Subcutaneous abdominal adipose tissue (tissue), 5 donors: Measurements from ENCODE around the gene ALK.

Source experiments
- H3K27ac ChIP-seq: one replicate; pipeline ENCODE4 v1.7.0; 2013; ENCODE audit warnings: low read depth, mild to moderate bottlenecking, inconsistent platforms, low read length, moderate library complexity
- H3K27me3 ChIP-seq, 5 donors: one replicate each; pipeline ENCODE4 v1.7.0; 2013; ENCODE audit warnings: low read length in 5 of 5, inconsistent platforms in 1 of 5; ENCODE audit not compliant: control insufficient read depth in 5 of 5, insufficient read depth in 4 of 5
- H3K36me3 ChIP-seq, 5 donors: one replicate each; pipeline ENCODE4 v1.7.0; 2013; ENCODE audit warnings: low read length in 5 of 5; ENCODE audit not compliant: control insufficient read depth in 5 of 5, insufficient read depth in 5 of 5
- H3K4me1 ChIP-seq, 5 donors: one replicate each; pipeline ENCODE4 v1.7.0; 2013; ENCODE audit warnings: low read length in 5 of 5, mild to moderate bottlenecking in 3 of 5, moderate library complexity in 1 of 5; ENCODE audit not compliant: control insufficient read depth in 5 of 5, insufficient read depth in 5 of 5
- H3K4me3 ChIP-seq, 5 donors: one replicate each; pipeline ENCODE4 v1.7.0; 2013; ENCODE audit warnings: low read length in 5 of 5, low read depth in 1 of 5
- H3K9ac ChIP-seq, 5 donors: one replicate each; pipeline ENCODE4 v1.7.0; 2013; ENCODE audit warnings: low read length in 5 of 5, mild to moderate bottlenecking in 4 of 5, moderate library complexity in 3 of 5
- H3K9me3 ChIP-seq, 5 donors: one replicate each; pipeline ENCODE4 v1.7.0; 2013; ENCODE audit warnings: low read length in 5 of 5; ENCODE audit not compliant: control insufficient read depth in 5 of 5
- donor health status: healthy.
- donor health status: healthy.
- donor health status: healthy.
- donor health status: healthy.
- donor health status: healthy.

Gene ALK

DNA sequence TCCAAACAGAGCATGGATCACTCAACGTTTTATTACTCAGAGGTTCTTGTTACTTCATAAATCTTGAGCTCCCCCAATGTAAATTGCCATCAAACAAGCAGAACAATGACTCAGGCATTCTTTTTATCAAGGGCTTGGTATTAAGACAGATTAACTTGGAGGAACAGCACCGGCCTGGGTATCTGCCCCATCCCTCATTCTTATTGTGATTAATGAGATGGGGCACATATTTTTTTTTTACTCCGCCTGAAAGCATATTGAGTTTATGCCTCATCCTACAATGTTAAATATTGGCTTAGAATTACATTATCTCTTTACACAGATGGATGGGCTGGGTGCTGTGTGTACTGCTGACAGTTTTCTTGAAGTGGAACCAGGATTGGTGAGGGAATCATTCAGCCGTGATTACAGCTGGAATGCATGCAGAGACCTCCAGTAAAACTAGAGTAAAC is 418.9 kb downstream of the ALK start:
- no peak overlapping the region for H3K27ac ChIP-seq
- peaks cover 0 to 5% (median 0%) of the 10 kb centered on the region in 5 donors for H3K4me1 ChIP-seq
- peaks cover 0 to 3% (median 0%) of the 10 kb centered on the region in 5 donors for H3K9me3 ChIP-seq
- H3K4me3 ChIP-seq = no peak overlapping the region
- no peaks in the 10 kb centered on the region for H3K36me3 ChIP-seq
- H3K27me3 ChIP-seq = no peaks in the 10 kb centered on the region
- H3K9ac ChIP-seq = no peak overlapping the region

DNA sequence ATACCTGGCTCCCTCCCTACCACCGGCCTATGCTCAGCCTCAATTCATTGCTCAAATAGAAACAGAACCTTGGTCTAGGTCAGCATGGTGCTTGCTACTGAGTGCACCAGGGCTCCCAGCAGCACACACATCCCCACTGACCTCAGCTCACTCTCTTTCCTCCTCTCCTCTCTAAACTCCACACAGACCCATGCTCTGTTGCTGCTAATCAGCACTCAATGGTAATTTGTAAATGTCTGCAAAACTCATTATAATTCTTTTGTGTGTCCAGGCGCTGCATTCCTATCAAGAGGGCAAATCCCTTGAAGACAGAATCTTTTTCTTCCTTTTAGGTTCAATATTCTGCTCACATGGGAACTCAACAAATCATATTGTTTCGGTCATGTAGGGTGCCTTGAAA is 424.0 kb downstream of the ALK start:
- H3K9me3 ChIP-seq = no peaks in the 10 kb centered on the region
- H3K27me3 ChIP-seq = no peaks in the 10 kb centered on the region
- peaks cover 0 to 5% (median 0%) of the 10 kb centered on the region in 5 donors for H3K4me1 ChIP-seq
- no peak overlapping the region for H3K9ac ChIP-seq
- H3K27ac ChIP-seq = no peak overlapping the region
- no peaks in the 10 kb centered on the region for H3K36me3 ChIP-seq
- H3K4me3 ChIP-seq = no peak overlapping the region

- H3K9ac ChIP-seq = no peak overlapping the region
Measured at GRCh38 chr2:29496198-29496597, 425.2 kb downstream of the ALK start.

GRCh38 chr2:29495536-29496060 is 425.8 kb downstream of the ALK start:
- no peaks in the 10 kb centered on the region for H3K4me1 ChIP-seq
- H3K4me3 ChIP-seq = no peak overlapping the region
- H3K9me3 ChIP-seq = no peaks in the 10 kb centered on the region
- H3K27me3 ChIP-seq = no peaks in the 10 kb centered on the region
- no peak overlapping the region for H3K9ac ChIP-seq
- no peaks in the 10 kb centered on the region for H3K36me3 ChIP-seq
- H3K27ac ChIP-seq = no peak overlapping the region

More at GRCh38 chr2:29496198-29496597, 425.2 kb downstream of the ALK start:
- H3K9me3 ChIP-seq = no peaks in the 10 kb centered on the region
- H3K4me1 ChIP-seq = no peaks in the 10 kb centered on the region
- no peaks in the 10 kb centered on the region for H3K27me3 ChIP-seq
- H3K36me3 ChIP-seq = no peaks in the 10 kb centered on the region
- no peak overlapping the region for H3K4me3 ChIP-seq
- H3K27ac ChIP-seq = no peak overlapping the region

DNA sequence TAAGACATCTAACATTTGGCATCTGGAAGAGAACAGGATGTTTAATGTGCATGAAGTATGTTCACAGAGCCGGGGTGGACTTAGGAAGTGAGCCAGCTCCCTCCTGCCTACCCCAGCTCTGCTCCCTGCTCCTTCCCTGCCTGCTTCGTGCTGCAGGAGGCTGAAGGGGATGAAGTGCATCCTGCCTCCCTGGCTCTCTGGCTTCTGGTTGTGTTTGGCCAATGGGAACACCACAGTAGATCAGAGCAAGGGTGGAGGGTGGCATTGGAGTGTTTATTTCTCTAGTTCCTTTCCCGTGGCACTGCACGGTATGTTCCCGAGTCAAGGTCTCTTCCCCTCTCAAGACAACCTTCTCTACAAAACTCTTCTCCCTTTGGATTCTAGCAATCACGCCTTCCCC is 426.3 kb downstream of the ALK start:
- Histone ChIP-seq H3K9me3 (no peaks in the 10 kb centered on the region), H3K4me3 (no peak overlapping the region), H3K9ac (no peak overlapping the region), H3K27me3 (no peaks in the 10 kb centered on the region), H3K4me1 (no peaks in the 10 kb centered on the region), H3K36me3 (no peaks in the 10 kb centered on the region), H3K27ac (no peak overlapping the region)

DNA sequence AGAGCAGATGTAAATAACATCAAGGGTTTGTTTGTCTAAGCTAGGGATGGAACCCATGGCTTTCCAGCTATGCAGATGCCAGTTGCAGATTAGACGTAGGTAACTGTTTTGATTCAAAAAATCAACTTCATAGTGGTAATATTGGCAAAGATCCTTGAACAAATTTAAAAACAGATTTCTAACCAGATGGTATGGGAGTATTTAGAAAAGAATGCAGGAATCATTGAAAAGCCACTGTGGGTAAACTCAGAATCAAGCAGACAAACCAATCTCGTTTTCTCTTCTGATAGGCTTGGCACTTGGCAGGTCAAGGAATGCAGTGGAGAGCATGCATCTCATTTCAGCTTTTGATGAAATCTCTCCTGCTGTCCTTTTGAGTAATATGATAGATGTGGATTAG is 428.7 kb downstream of the ALK start:
- no peak overlapping the region for H3K9ac ChIP-seq
- H3K27ac ChIP-seq = no peak overlapping the region
- no peaks in the 10 kb centered on the region for H3K27me3 ChIP-seq
- H3K4me1 ChIP-seq = no peaks in the 10 kb centered on the region
- H3K36me3 ChIP-seq = no peaks in the 10 kb centered on the region
- H3K4me3 ChIP-seq = no peak overlapping the region
- H3K9me3 ChIP-seq = no peaks in the 10 kb centered on the region

- Histone ChIP-seq H3K4me1 (no peaks in the 10 kb centered on the region), H3K9ac (no peak overlapping the region), H3K27ac (no peak overlapping the region), H3K27me3 (no peaks in the 10 kb centered on the region), H3K36me3 (no peaks in the 10 kb centered on the region), H3K4me3 (no peak overlapping the region), H3K9me3 (peaks cover 0 to 3% (median 0%) of the 10 kb centered on the region in 5 donors)
Measured at GRCh38 chr2:29490045-29490444, 431.3 kb downstream of the ALK start.

DNA sequence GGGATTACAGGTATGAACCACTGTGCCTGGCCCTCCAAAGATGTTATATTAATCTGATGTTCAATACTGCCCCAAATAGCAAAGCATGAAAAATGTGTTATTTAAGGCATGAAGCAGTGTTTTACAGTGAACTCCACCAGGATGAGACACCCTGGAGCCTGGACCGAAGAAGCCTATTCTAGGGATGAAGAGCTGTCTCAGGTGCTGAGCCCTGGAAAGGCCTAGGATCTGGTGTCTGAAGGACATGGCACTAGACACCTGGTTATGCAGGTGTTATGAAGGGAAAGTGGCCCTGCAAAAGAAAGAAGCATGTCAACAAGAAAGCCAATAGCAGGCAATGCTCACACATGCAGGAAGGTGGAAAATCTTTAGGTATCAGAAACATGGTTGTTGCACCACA is 431.8 kb downstream of the ALK start:
- H3K36me3 ChIP-seq = no peaks in the 10 kb centered on the region
- H3K9me3 ChIP-seq = peaks cover 0 to 3% (median 0%) of the 10 kb centered on the region in 5 donors
- H3K4me1 ChIP-seq = no peaks in the 10 kb centered on the region
- H3K27me3 ChIP-seq = no peaks in the 10 kb centered on the region
- H3K9ac ChIP-seq = no peak overlapping the region
- H3K27ac ChIP-seq = no peak overlapping the region
- H3K4me3 ChIP-seq = no peak overlapping the region

GRCh38 chr2:29487967-29488555 is 433.3 kb downstream of the ALK start:
- Histone ChIP-seq H3K27ac (no peak overlapping the region), H3K4me1 (no peaks in the 10 kb centered on the region), H3K27me3 (no peaks in the 10 kb centered on the region), H3K9me3 (peaks cover 0 to 3% (median 0%) of the 10 kb centered on the region in 5 donors), H3K36me3 (no peaks in the 10 kb centered on the region), H3K9ac (no peak overlapping the region), H3K4me3 (no peak overlapping the region)

- Histone ChIP-seq H3K9me3 (peaks cover 0 to 3% (median 0%) of the 10 kb centered on the region in 5 donors), H3K27ac (no peak overlapping the region), H3K9ac (no peak overlapping the region), H3K4me3 (no peak overlapping the region), H3K4me1 (no peaks in the 10 kb centered on the region), H3K27me3 (no peaks in the 10 kb centered on the region), H3K36me3 (no peaks in the 10 kb centered on the region)
Measured at GRCh38 chr2:29485631-29486030, 435.8 kb downstream of the ALK start.
